ENCODE data around the gene DYDC2. TPM values are rescaled to one million over a fixed set of nuclear protein-coding genes. Genes with fewer than 3 reads are reported as not detected.

The DYDC2 gene
- total RNA-seq, 1 experiment from 2014 or later: not detected

DNA sequence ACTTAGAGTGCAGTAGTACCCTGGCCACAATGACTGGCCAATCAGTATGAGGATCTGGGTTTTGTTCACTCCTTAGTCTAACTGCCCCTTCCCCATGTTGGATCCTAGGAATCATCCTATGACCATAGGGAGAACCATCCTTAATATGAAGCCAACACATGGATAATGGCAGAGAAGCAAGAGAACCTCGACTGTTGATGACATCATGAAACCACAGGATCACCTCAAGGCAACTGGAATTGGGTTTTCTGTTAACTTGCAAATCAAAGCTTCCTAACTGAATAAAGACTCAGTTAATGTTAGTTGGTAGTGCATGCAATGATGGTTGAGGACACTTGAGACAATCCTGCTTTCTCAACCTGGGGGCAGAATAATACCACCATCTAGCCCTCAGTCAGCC is 48.5 kb downstream of the DYDC2 start:
- Histone ChIP-seq H3K9me3 (ENCODE audit: control insufficient read depth, insufficient read depth, low read depth, low read length) (no peaks in the 10 kb centered on the region), H3K4me1 (ENCODE audit: control insufficient read depth, insufficient read depth, low read length) (peaks cover 10% of the 10 kb centered on the region; the same call in 1 of the 2 replicates), H3K27me3 (ENCODE audit: control insufficient read depth, insufficient read depth, low read length) (no peaks in the 10 kb centered on the region), H3K27ac (ENCODE audit: low read length) (no peak overlapping the region), H3K4me3 (ENCODE audit: low read depth in 2 of 2, low read length in 2 of 2) (no peak overlapping the region), H3K36me3 (ENCODE audit: control insufficient read depth, insufficient read depth, low read length) (no peaks in the 10 kb centered on the region)
- no peak for DNase-seq (ENCODE audit: low read depth, low spot score)
- intact Hi-C loops (cut with micrococcal nuclease; ENCODE audit: unreplicated experiment) (no loop called here), in situ Hi-C loops (cut with HindIII; ENCODE audit: low pct_unique_long_range_greater_than_20kb, low sequenced_read_pairs) (no loop called here)
- no TSS peak for BruUV-seq (replicated peaks)
- ChIA-PET POLR2A (no interaction called here), CTCF (no interaction called here)
- no peak for ATAC-seq
- TF ChIP-seq POLR2AphosphoS5 (IDR thresholded peaks at IDR 0.05; ENCODE audit: low read depth, low read length) (no peak), SIN3A (IDR thresholded peaks at IDR 0.05; ENCODE audit: borderline replicate concordance, insufficient read depth, low read depth, low read length) (no peak), TCF7L2 (IDR thresholded peaks at IDR 0.05; ENCODE audit: low read depth, low read length) (no peak), CTCF (IDR thresholded peaks at IDR 0.05) (no peak), REST (IDR thresholded peaks at IDR 0.05; ENCODE audit: insufficient read depth in 1 of 2, low read depth in 2 of 2, low read length in 1 of 2) (no peak)

GRCh38 chr10:80405626-80406025 is 49.0 kb downstream of the DYDC2 start:
- TF ChIP-seq REST (IDR thresholded peaks at IDR 0.05; ENCODE audit: insufficient read depth in 1 of 2, low read depth in 2 of 2, low read length in 1 of 2) (no peak), TCF7L2 (IDR thresholded peaks at IDR 0.05; ENCODE audit: low read depth, low read length) (no peak), CTCF (IDR thresholded peaks at IDR 0.05) (no peak), POLR2AphosphoS5 (IDR thresholded peaks at IDR 0.05; ENCODE audit: low read depth, low read length) (no peak), SIN3A (IDR thresholded peaks at IDR 0.05; ENCODE audit: borderline replicate concordance, insufficient read depth, low read depth, low read length) (no peak)
- Histone ChIP-seq H3K9me3 (ENCODE audit: control insufficient read depth, insufficient read depth, low read depth, low read length) (no peaks in the 10 kb centered on the region), H3K27me3 (ENCODE audit: control insufficient read depth, insufficient read depth, low read length) (no peaks in the 10 kb centered on the region), H3K4me3 (ENCODE audit: low read depth in 2 of 2, low read length in 2 of 2) (no peak overlapping the region), H3K27ac (ENCODE audit: low read length) (no peak overlapping the region), H3K36me3 (ENCODE audit: control insufficient read depth, insufficient read depth, low read length) (no peaks in the 10 kb centered on the region), H3K4me1 (ENCODE audit: control insufficient read depth, insufficient read depth, low read length) (peaks cover 10% of the 10 kb centered on the region; the same call in 1 of the 2 replicates)
- DNase-seq (ENCODE audit: low read depth, low spot score): no peak
- no TSS peak for BruUV-seq (replicated peaks)
- ATAC-seq: no peak
- ChIA-PET CTCF (interaction anchor here (0.5 kb wide), 1 partner anchor 40 kb away, joined by 7 read pairs; no protein-coding TSS in a partner anchor), POLR2A (no interaction called here)
- intact Hi-C loops (cut with micrococcal nuclease; ENCODE audit: unreplicated experiment) (no loop called here), in situ Hi-C loops (cut with HindIII; ENCODE audit: low pct_unique_long_range_greater_than_20kb, low sequenced_read_pairs) (no loop called here)
